ENCODE results near the gene ZMYND8. TPM values are rescaled to one million over a fixed set of nuclear protein-coding genes. Genes with fewer than 3 reads are reported as not detected.

Gene ZMYND8
- total and polyA plus RNA-seq, 2 experiments from 2014 or later, result 10.2 to 12.4 TPM

GRCh38 chr20:47326658-47327268 lies 29.7 kb downstream of the ZMYND8 start:
- no peak overlapping the region for H3K4me2 ChIP-seq (ENCODE audit: unreplicated experiment)

GRCh38 chr20:47325242-47325641 lies 31.3 kb downstream of the ZMYND8 start:
- no peak for DNase-seq
- Histone ChIP-seq H3K9me2 (ENCODE audit: insufficient read depth) (no peaks in the 10 kb centered on the region), H3K4me1 (ENCODE audit: insufficient read depth) (peaks cover 19% of the 10 kb centered on the region), H3K36me3 (ENCODE audit: low read depth) (no peaks in the 10 kb centered on the region), H3K4me3 (no peak overlapping the region), H3K9me3 (ENCODE audit: low read depth) (no peaks in the 10 kb centered on the region), H3K9ac (no peak overlapping the region), H3K27me3 (replicated peaks; ENCODE audit: insufficient read depth) (no peaks in the 10 kb centered on the region), H3F3A (ENCODE audit: insufficient read depth) (peaks cover 9% of the 10 kb centered on the region; the same call in 1 of the 2 replicates), H3K79me2 (ENCODE audit: insufficient read depth) (peaks cover 98% of the 10 kb centered on the region), H4K20me1 (ENCODE audit: insufficient read depth) (no peaks in the 10 kb centered on the region), H3K27ac (no peak overlapping the region), H2AFZ (no peak overlapping the region), H3K4me2 (ENCODE audit: unreplicated experiment) (no peak overlapping the region)
- in situ Hi-C loops (cut with MboI), result no loop called here
- no peak for TF ChIP-seq EZH2 (IDR thresholded peaks at IDR 0.05; ENCODE audit: insufficient read depth, poor library complexity, severe bottlenecking)
- TF ChIP-seq EZH2phosphoT487 (IDR thresholded peaks at IDR 0.05; ENCODE audit: insufficient read depth, low read depth), result no peak
- WGBS, 2 experiments (ENCODE audit: low coverage in 1 of 2, low lambda C conversion rate in 2 of 2, missing lambda C conversion rate in 2 of 2), result 99% methylated on average over 6 of the region's 6 CpGs

More at GRCh38 chr20:47326658-47327268, 29.7 kb downstream of the ZMYND8 start:
- no peaks in the 10 kb centered on the region for H3K27me3 ChIP-seq (replicated peaks; ENCODE audit: insufficient read depth)
- no peaks in the 10 kb centered on the region for H3K36me3 ChIP-seq (ENCODE audit: low read depth)
- TF ChIP-seq EZH2 (IDR thresholded peaks at IDR 0.05; ENCODE audit: insufficient read depth, poor library complexity, severe bottlenecking), result no peak
- no peak for TF ChIP-seq EZH2phosphoT487 (IDR thresholded peaks at IDR 0.05; ENCODE audit: insufficient read depth, low read depth)
- 72 to 74% methylated on average over 10 of the region's 10 CpGs for WGBS, 2 experiments (ENCODE audit: low coverage in 1 of 2, low lambda C conversion rate in 2 of 2, missing lambda C conversion rate in 2 of 2)
- H4K20me1 ChIP-seq (ENCODE audit: insufficient read depth), result no peaks in the 10 kb centered on the region
- in situ Hi-C loops (cut with MboI), result no loop called here
- H3K9me2 ChIP-seq (ENCODE audit: insufficient read depth), result no peaks in the 10 kb centered on the region
- peaks cover 23% of the 10 kb centered on the region for H3F3A ChIP-seq (ENCODE audit: insufficient read depth)
- peak overlapping the region; percentile 28 for H2AFZ ChIP-seq
- peak overlapping the region; percentile 34; the same call in 1 of the 2 replicates for H3K9ac ChIP-seq
- H3K4me1 ChIP-seq (ENCODE audit: insufficient read depth), result peaks cover 23% of the 10 kb centered on the region
- no peaks in the 10 kb centered on the region for H3K9me3 ChIP-seq (ENCODE audit: low read depth)
- H3K79me2 ChIP-seq (ENCODE audit: insufficient read depth), result peaks cover 93% of the 10 kb centered on the region
- no peak overlapping the region for H3K4me3 ChIP-seq
- peak overlapping the region; percentile 55 for H3K27ac ChIP-seq
- peak; percentile 52 for DNase-seq

GRCh38 chr20:47320990-47321805 lies 35.3 kb downstream of the ZMYND8 start:
- Histone ChIP-seq H3K4me2 (ENCODE audit: unreplicated experiment) (no peak overlapping the region), H3K9ac (no peak overlapping the region), H4K20me1 (ENCODE audit: insufficient read depth) (no peaks in the 10 kb centered on the region), H3K4me3 (no peak overlapping the region), H3K9me3 (ENCODE audit: low read depth) (no peaks in the 10 kb centered on the region), H3K27me3 (replicated peaks; ENCODE audit: insufficient read depth) (no peaks in the 10 kb centered on the region), H3K9me2 (ENCODE audit: insufficient read depth) (no peaks in the 10 kb centered on the region), H2AFZ (no peak overlapping the region), H3K79me2 (ENCODE audit: insufficient read depth) (peaks cover 72% of the 10 kb centered on the region), H3K27ac (no peak overlapping the region), H3F3A (ENCODE audit: insufficient read depth) (peaks cover 40% of the 10 kb centered on the region), H3K4me1 (ENCODE audit: insufficient read depth) (peaks cover 47% of the 10 kb centered on the region), H3K36me3 (ENCODE audit: low read depth) (no peaks in the 10 kb centered on the region)
- in situ Hi-C loops (cut with MboI), result no loop called here
- no peak for TF ChIP-seq EZH2phosphoT487 (IDR thresholded peaks at IDR 0.05; ENCODE audit: insufficient read depth, low read depth)
- TF ChIP-seq EZH2 (IDR thresholded peaks at IDR 0.05; ENCODE audit: insufficient read depth, poor library complexity, severe bottlenecking), result no peak
- no peak for DNase-seq
- 91 to 96% methylated on average over 7 of the region's 7 CpGs for WGBS, 2 experiments (ENCODE audit: low coverage in 1 of 2, low lambda C conversion rate in 2 of 2, missing lambda C conversion rate in 2 of 2)

- no peaks in the 10 kb centered on the region for H3K36me3 ChIP-seq (ENCODE audit: low read depth)
- in situ Hi-C loops (cut with MboI), result no loop called here
Observed at GRCh38 chr20:47319517-47320252, 36.8 kb downstream of the ZMYND8 start.

More at GRCh38 chr20:47319517-47320252, 36.8 kb downstream of the ZMYND8 start:
- H3K9ac ChIP-seq, result peak overlapping the region; percentile 90
- H3K4me3 ChIP-seq, result peak overlapping the region; percentile 58
- H3K9me2 ChIP-seq (ENCODE audit: insufficient read depth), result no peaks in the 10 kb centered on the region
- H3K27me3 ChIP-seq (replicated peaks; ENCODE audit: insufficient read depth), result no peaks in the 10 kb centered on the region
- H3K27ac ChIP-seq, result peak overlapping the region; percentile 98
- no peaks in the 10 kb centered on the region for H3K9me3 ChIP-seq (ENCODE audit: low read depth)
- peaks cover 61% of the 10 kb centered on the region for H3K4me1 ChIP-seq (ENCODE audit: insufficient read depth)
- WGBS, 2 experiments (ENCODE audit: low coverage in 1 of 2, low lambda C conversion rate in 2 of 2, missing lambda C conversion rate in 2 of 2), result 11 to 13% methylated on average over 17 of the region's 17 CpGs
- H2AFZ ChIP-seq, result peak overlapping the region; percentile 66
- H3K4me2 ChIP-seq (ENCODE audit: unreplicated experiment), result peak overlapping the region; percentile 80
- H3F3A ChIP-seq (ENCODE audit: insufficient read depth), result peaks cover 53% of the 10 kb centered on the region
- DNase-seq, result peak; percentile 73
- TF ChIP-seq EZH2phosphoT487 (IDR thresholded peaks at IDR 0.05; ENCODE audit: insufficient read depth, low read depth) (no peak), EZH2 (IDR thresholded peaks at IDR 0.05; ENCODE audit: insufficient read depth, poor library complexity, severe bottlenecking) (no peak)
- peaks cover 63% of the 10 kb centered on the region for H3K79me2 ChIP-seq (ENCODE audit: insufficient read depth)
- no peaks in the 10 kb centered on the region for H4K20me1 ChIP-seq (ENCODE audit: insufficient read depth)

Measured in GM23248 (cell line).